Ovary (tissue), 10 donors: ENCODE data around the gene FBXO42. TPM values are rescaled to one million over a fixed set of nuclear protein-coding genes. Genes with fewer than 3 reads are reported as not detected.

Experiments used
- DNase-seq, 5 donors: peaks; one replicate each; pipeline ENCODE4 v3.0.0-alpha.2; 2019 to 2020
- H3K27ac ChIP-seq, 2 donors: fragments of 200-600 bp; one replicate each; pipeline versions ENCODE4 v1.5.1 to v1.8.0; 2019 to 2022
- H3K27me3 ChIP-seq: fragments of 200-600 bp; one replicate; pipeline ENCODE4 v1.8.0; 2022
- H3K36me3 ChIP-seq: fragments of 200-600 bp; sonication (generic); one replicate; pipeline ENCODE4 v1.5.1; 2019
- H3K4me1 ChIP-seq: one replicate; pipeline ENCODE4 v1.8.1; 2013; ENCODE audit warnings: mild to moderate bottlenecking, moderate library complexity; ENCODE audit not compliant: insufficient read depth
- H3K4me3 ChIP-seq: fragments of 200-600 bp; sonication (generic); one replicate; pipeline ENCODE4 v1.5.1; 2017
- H3K9me3 ChIP-seq, 2 donors: fragments of 200-600 bp in 1 of 2; sonication (generic) in 1 of 2; one replicate each; pipeline versions ENCODE4 v1.5.1 to v1.8.1; 2013 to 2019; ENCODE audit warnings: mild to moderate bottlenecking in 1 of 2, moderate library complexity in 1 of 2
- CTCF ChIP-seq, 3 donors: fragments of 450-650 bp in 2 of 3; fragments of 200-600 bp in 1 of 3; IDR thresholded peaks; one replicate each; pipeline versions ENCODE4 v1.5.1 to v1.8.0; 2016 to 2022; ENCODE audit warnings: antibody characterized with exemption in 3 of 3, mild to moderate bottlenecking in 1 of 3
- EP300 ChIP-seq: sonication (generic); formaldehyde crosslinking; IDR thresholded peaks from one replicate; pipeline ENCODE4 v1.6.1; 2017; ENCODE audit warnings: antibody characterized with exemption
- POLR2A ChIP-seq: fragments of 450-650 bp; IDR thresholded peaks from one replicate; pipeline ENCODE4 v1.6.1; 2017; ENCODE audit warnings: antibody characterized with exemption, mild to moderate bottlenecking, moderate library complexity
- WGBS, 3 donors: extraction: QIAGEN DNeasy Blood & Tissue Kit in 1 of 3; methylation state at CpG; one replicate each; pipeline versions ENCODE4 v1.1.5 to v1.1.7; 2013 to 2017; 5-methylcytosine and 5-hydroxymethylcytosine counted together
- intact Hi-C, 4 donors: fragments of 100-400 bp; cut with DNase I; formaldehyde crosslinking; loops; one replicate each; pipeline versions ENCODE4 v1.11.0 to v1.15.1; 2022 to 2023
- long read RNA-seq, 3 donors: library from polyadenylated mRNA in 2 of 3; unstranded in 2 of 3; transcript quantifications; one replicate each; pipeline ENCODE4 v2.0.0 and lab custom pipeline, GENCODE V29; 2021 to 2026
- polyA plus RNA-seq, 2 donors: library from polyadenylated mRNA; stranded (reverse); fragments of 200-250 nt in 1 of 2; fragments of 350-450 nt in 1 of 2; fragmentation: Illumina TruSeq in 1 of 2; extraction: RNeasy Lipid Tissue Mini Kit (QIAGEN cat#74804) in 1 of 2; gene quantifications; one replicate each; pipeline ENCODE4 v1.2.3, GENCODE V29; 2013 to 2014
- total RNA-seq, 7 donors: library from RNA; depleted of rRNA in 2 of 7; stranded (reverse); fragments of >200 nt in 2 of 7; fragmentation: NEBNext Ultra II Directional in 3 of 7; extraction: Animal tissue kit (Norgen Biotek cat#: 25700) in 3 of 7; gene quantifications; one replicate each; pipeline versions ENCODE4 v1.1.0 to v1.2.4, GENCODE V29; 2016 to 2023
- donor health status: DM: no; HTN: no; CAD: no; lungs with moderate emphysema.
- donor health status: DM: no; HTN: no; CAD: no.
- donor health status: Bipolar disorder and iron deficiency.
- donor health status: DM: yes; HTN: yes; CAD: no.
- donor health status: DM: no; HTN: no; CAD: no.
- donor health status: DM: yes; HTN: yes; CAD: no.

FBXO42 gene
- total RNA-seq (10 to 100 TPM; 17.7 to 35.3 (median 23.6) TPM), polyA plus RNA-seq (10 to 100 TPM; 16.0 to 16.1 TPM)
- long read RNA-seq, donor 1, full-length matches to known transcripts: 103 of 159 reads
- long read RNA-seq, donor 1, partial matches to known transcripts: 26 of 159 reads
- long read RNA-seq, donor 1, other reads (novel, unspliced or antisense): 30 of 159 reads
- long read RNA-seq, donor 2, full-length matches to known transcripts: 8 of 8 reads
- long read RNA-seq, donor 2, partial matches to known transcripts: 0 of 8 reads
- long read RNA-seq, donor 2, other reads (novel, unspliced or antisense): 0 of 8 reads
- long read RNA-seq, donor 3, full-length matches to known transcripts: 37 of 58 reads
- long read RNA-seq, donor 3, partial matches to known transcripts: 8 of 58 reads
- long read RNA-seq, donor 3, other reads (novel, unspliced or antisense): 13 of 58 reads

DNA sequence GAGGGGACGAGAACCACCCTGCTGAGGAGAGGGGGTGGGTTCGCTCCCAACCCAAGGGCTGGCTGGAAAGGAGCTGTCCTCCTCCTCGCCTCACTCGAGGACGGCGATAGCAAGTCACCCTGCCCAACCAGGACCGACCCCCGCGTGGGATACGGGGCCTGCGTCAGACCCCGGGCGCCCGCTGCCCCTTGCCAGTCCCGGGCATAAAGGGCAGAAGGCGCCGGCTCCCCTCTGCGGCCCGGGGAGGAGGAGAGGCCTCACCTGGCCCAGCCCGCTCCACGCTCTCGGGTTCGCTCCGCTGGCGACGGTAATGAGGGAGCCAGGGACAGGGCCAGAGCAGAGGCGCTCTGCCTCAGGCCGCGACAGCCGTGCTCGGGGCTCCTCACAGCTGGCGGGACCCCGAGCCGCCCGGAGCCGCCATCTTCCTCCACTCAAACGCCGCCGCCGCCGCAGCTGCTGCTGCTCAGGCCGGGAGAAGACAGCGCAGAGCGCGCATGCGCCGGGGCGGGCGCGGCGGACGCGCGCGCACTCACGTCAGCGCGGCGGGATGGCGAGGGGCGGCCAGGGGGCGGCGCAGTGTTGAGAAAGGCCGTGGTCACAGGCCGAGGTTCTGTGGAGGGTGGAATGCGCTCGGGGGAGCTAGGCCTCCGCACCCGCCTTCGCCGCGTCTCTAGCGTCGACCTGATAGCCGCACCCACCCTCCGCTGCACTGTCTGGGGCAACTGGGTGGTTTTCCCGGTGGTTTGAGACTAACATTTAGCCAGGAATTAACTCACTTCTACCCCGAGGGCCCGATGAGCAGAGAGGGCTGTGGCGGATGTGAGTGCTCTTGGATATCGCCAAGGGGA is at the start of gene FBXO42:
FBXO42 (minus strand) TSS at position 487 of the 848 bp plus-strand sequence. CDS start 37,062 bp downstream, outside the sequence.
- TF ChIP-seq CTCF (IDR thresholded peaks at IDR 0.05) (peak; percentile 13 to 74 (median 73)), POLR2A (peak; percentile 97), EP300 (no peak)
- peak within 1 kb of the TSS; percentile 69 to 78 for H3K27ac ChIP-seq
- H3K27me3 ChIP-seq: no peaks in the 10 kb centered on the region
- no peaks in the 10 kb centered on the region for H3K9me3 ChIP-seq
- no peaks in the 10 kb centered on the region for H3K36me3 ChIP-seq
- H3K4me3 ChIP-seq: peak within 1 kb of the TSS; percentile 64
- 0 to 1% (median 1%) methylated on average over 59 to 81 of the region's 81 CpGs for WGBS, 3 donors
- DNase-seq: peak; percentile 87 to 96 (median 92)
- peaks cover 4% of the 10 kb centered on the region for H3K4me1 ChIP-seq
- intact Hi-C loops: loop anchor here in 3 of 4 donors (5.0 to 10.0 kb wide), 4 partner anchors 97 to 277 kb away; partner anchors contain the start of gene FAM131C (in 1 of the 3)

DNA sequence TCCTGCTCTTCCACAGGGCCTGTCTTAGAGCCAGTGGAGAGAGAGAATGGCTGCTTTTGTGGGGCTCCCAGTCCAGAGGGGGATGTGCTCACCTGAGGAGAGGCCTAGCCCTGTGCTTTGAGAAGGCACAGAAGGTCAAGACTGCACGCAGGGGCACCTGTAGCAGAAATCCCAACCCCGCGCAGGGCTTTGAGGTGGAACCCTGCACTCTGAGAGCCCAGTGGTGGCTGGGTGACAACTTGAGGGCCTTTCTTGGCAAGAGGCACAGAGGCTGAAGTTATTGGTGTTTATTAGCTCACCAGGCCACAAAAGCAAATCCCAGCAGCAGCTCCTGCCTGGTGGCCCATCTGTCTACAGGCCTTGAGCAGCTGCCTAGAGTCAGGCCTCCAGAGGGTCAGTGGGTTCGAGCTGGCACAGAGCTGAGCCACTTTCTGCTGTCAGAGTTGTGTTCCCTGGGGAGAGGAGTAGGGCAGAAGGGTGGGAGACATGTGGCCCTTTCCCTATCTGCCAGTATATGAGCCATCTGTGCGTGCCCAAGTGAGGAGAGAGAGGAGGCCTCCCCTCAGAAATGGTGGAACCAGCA is 46.2 kb upstream of the FBXO42 start:
- Histone ChIP-seq H3K4me1 (peaks cover 1% of the 10 kb centered on the region), H3K4me3 (no peak overlapping the region), H3K27me3 (no peaks in the 10 kb centered on the region), H3K9me3 (no peaks in the 10 kb centered on the region), H3K27ac (no peak overlapping the region), H3K36me3 (no peaks in the 10 kb centered on the region)
- intact Hi-C loops: no loop called here
- WGBS, 3 donors: 89 to 95% (median 90%) methylated on average over 5 of the region's 5 CpGs
- DNase-seq: no peak
- no peak for TF ChIP-seq POLR2A
- no peak for TF ChIP-seq EP300
- TF ChIP-seq CTCF (IDR thresholded peaks at IDR 0.05): no peak

GRCh38 chr1:16397120-16397519 is 44.8 kb upstream of the FBXO42 start:
- H3K9me3 ChIP-seq: no peaks in the 10 kb centered on the region
- DNase-seq: no peak
- H3K27me3 ChIP-seq: no peaks in the 10 kb centered on the region
- intact Hi-C loops: no loop called here
- H3K27ac ChIP-seq: no peak overlapping the region
- TF ChIP-seq POLR2A (no peak), EP300 (no peak), CTCF (IDR thresholded peaks at IDR 0.05) (no peak)
- H3K36me3 ChIP-seq: no peaks in the 10 kb centered on the region
- no peak overlapping the region for H3K4me3 ChIP-seq
- WGBS, 3 donors: 31 to 38% (median 34%) methylated on average over 5 of the region's 5 CpGs
- H3K4me1 ChIP-seq: peaks cover 3% of the 10 kb centered on the region

GRCh38 chr1:16396591-16396990 is 44.3 kb upstream of the FBXO42 start:
- TF ChIP-seq EP300 (no peak), POLR2A (no peak), CTCF (IDR thresholded peaks at IDR 0.05) (no peak)
- peak in 3 of 5 donors; percentile 36 to 58 (median 40) for DNase-seq
- H3K27me3 ChIP-seq: no peaks in the 10 kb centered on the region
- 45 to 54% (median 45%) methylated on average over 6 to 7 of the region's 7 CpGs for WGBS, 3 donors
- peaks cover 3% of the 10 kb centered on the region for H3K4me1 ChIP-seq
- intact Hi-C loops: no loop called here
- no peak overlapping the region for H3K4me3 ChIP-seq
- H3K36me3 ChIP-seq: no peaks in the 10 kb centered on the region
- H3K27ac ChIP-seq: no peak overlapping the region
- no peaks in the 10 kb centered on the region for H3K9me3 ChIP-seq
